ENCODE results near the gene NSF.
"Not testable (repeated sequence)": the region's sequence is repeated elsewhere in the genome, so short reads cannot be mapped to it uniquely, and the experiment has no call there.

NSF gene

GRCh38 chr17:46652024-46652643, 61.7 kb downstream of the NSF start:
- H2BK12ac ChIP-seq (ENCODE audit: low read length in 2 of 2); H2BK5ac ChIP-seq (ENCODE audit: low read depth, low read length, poor library complexity, severe bottlenecking); DNase-seq; H2AFZ ChIP-seq (ENCODE audit: low read depth, low read length); H3K4me1 ChIP-seq (ENCODE audit: control insufficient read depth, insufficient read depth, low read depth, low read length); H2BK120ac ChIP-seq (ENCODE audit: low read depth, low read length); H4K8ac ChIP-seq (ENCODE audit: low read length); H3K4ac ChIP-seq (ENCODE audit: low read depth in 1 of 2, low read length in 2 of 2); H3K9me3 ChIP-seq (ENCODE audit: control insufficient read depth, low read length); H3K36me3 ChIP-seq (ENCODE audit: control insufficient read depth in 1 of 2, insufficient read depth in 2 of 2, low read depth in 1 of 2, low read length in 2 of 2); H4K91ac ChIP-seq (ENCODE audit: low read length); H3K27ac ChIP-seq (ENCODE audit: low read length, poor library complexity, severe bottlenecking); H3K14ac ChIP-seq (ENCODE audit: low read length in 2 of 2); H3K4me3 ChIP-seq (ENCODE audit: insufficient read depth in 1 of 2, low read depth in 1 of 2, low read length in 2 of 2); H2AK5ac ChIP-seq (ENCODE audit: low read length, severe bottlenecking); H2BK15ac ChIP-seq (ENCODE audit: low read depth, poor library complexity, severe bottlenecking); H3K79me1 ChIP-seq (replicated peaks; ENCODE audit: low read length, poor library complexity, severe bottlenecking); H3K18ac ChIP-seq (ENCODE audit: low read depth in 1 of 2, low read length in 2 of 2); H3K27me3 ChIP-seq (ENCODE audit: control insufficient read depth in 1 of 2, insufficient read depth in 1 of 2, low read length in 2 of 2); H3K4me2 ChIP-seq (ENCODE audit: low read length, poor library complexity, severe bottlenecking); H3K9ac ChIP-seq (ENCODE audit: low read length); H3K23ac ChIP-seq (ENCODE audit: low read length in 2 of 2): not testable (repeated sequence)
- WGBS, result no CpG with 5 or more reads among the region's 7 CpGs

- not testable (repeated sequence) for H3K4me1 ChIP-seq (ENCODE audit: control insufficient read depth, insufficient read depth, low read depth, low read length); H2BK12ac ChIP-seq (ENCODE audit: low read length in 2 of 2); H2BK120ac ChIP-seq (ENCODE audit: low read depth, low read length); H3K14ac ChIP-seq (ENCODE audit: low read length in 2 of 2); DNase-seq; H3K4ac ChIP-seq (ENCODE audit: low read depth in 1 of 2, low read length in 2 of 2); H3K27ac ChIP-seq (ENCODE audit: low read length, poor library complexity, severe bottlenecking); H2AFZ ChIP-seq (ENCODE audit: low read depth, low read length); H3K18ac ChIP-seq (ENCODE audit: low read depth in 1 of 2, low read length in 2 of 2); H3K23ac ChIP-seq (ENCODE audit: low read length in 2 of 2); H3K4me3 ChIP-seq (ENCODE audit: insufficient read depth in 1 of 2, low read depth in 1 of 2, low read length in 2 of 2); H3K36me3 ChIP-seq (ENCODE audit: control insufficient read depth in 1 of 2, insufficient read depth in 2 of 2, low read depth in 1 of 2, low read length in 2 of 2); H2BK5ac ChIP-seq (ENCODE audit: low read depth, low read length, poor library complexity, severe bottlenecking); H3K9ac ChIP-seq (ENCODE audit: low read length); H3K4me2 ChIP-seq (ENCODE audit: low read length, poor library complexity, severe bottlenecking); H3K9me3 ChIP-seq (ENCODE audit: control insufficient read depth, low read length); H3K79me1 ChIP-seq (replicated peaks; ENCODE audit: low read length, poor library complexity, severe bottlenecking); H3K27me3 ChIP-seq (ENCODE audit: control insufficient read depth in 1 of 2, insufficient read depth in 1 of 2, low read length in 2 of 2); H4K8ac ChIP-seq (ENCODE audit: low read length); H2AK5ac ChIP-seq (ENCODE audit: low read length, severe bottlenecking); H2BK15ac ChIP-seq (ENCODE audit: low read depth, poor library complexity, severe bottlenecking); H4K91ac ChIP-seq (ENCODE audit: low read length)
- no CpG with 5 or more reads among the region's 5 CpGs for WGBS
Observed at GRCh38 chr17:46658235-46658634, 67.8 kb downstream of the NSF start.

GRCh38 chr17:46659702-46660101, 69.2 kb downstream of the NSF start:
- not testable (repeated sequence) for H3K9me3 ChIP-seq (ENCODE audit: control insufficient read depth, low read length); DNase-seq

GRCh38 chr17:46663123-46663522, 72.7 kb downstream of the NSF start:
- H3K23ac ChIP-seq (ENCODE audit: low read length in 2 of 2); H2AFZ ChIP-seq (ENCODE audit: low read depth, low read length); H3K36me3 ChIP-seq (ENCODE audit: control insufficient read depth in 1 of 2, insufficient read depth in 2 of 2, low read depth in 1 of 2, low read length in 2 of 2); H2AK5ac ChIP-seq (ENCODE audit: low read length, severe bottlenecking); H4K8ac ChIP-seq (ENCODE audit: low read length); H3K79me1 ChIP-seq (replicated peaks; ENCODE audit: low read length, poor library complexity, severe bottlenecking); H3K4me2 ChIP-seq (ENCODE audit: low read length, poor library complexity, severe bottlenecking); H3K9ac ChIP-seq (ENCODE audit: low read length); H3K4me1 ChIP-seq (ENCODE audit: control insufficient read depth, insufficient read depth, low read depth, low read length); DNase-seq; H3K18ac ChIP-seq (ENCODE audit: low read depth in 1 of 2, low read length in 2 of 2); H3K27me3 ChIP-seq (ENCODE audit: control insufficient read depth in 1 of 2, insufficient read depth in 1 of 2, low read length in 2 of 2); H2BK12ac ChIP-seq (ENCODE audit: low read length in 2 of 2); H3K4me3 ChIP-seq (ENCODE audit: insufficient read depth in 1 of 2, low read depth in 1 of 2, low read length in 2 of 2); H3K14ac ChIP-seq (ENCODE audit: low read length in 2 of 2); H2BK5ac ChIP-seq (ENCODE audit: low read depth, low read length, poor library complexity, severe bottlenecking); H2BK120ac ChIP-seq (ENCODE audit: low read depth, low read length); H3K27ac ChIP-seq (ENCODE audit: low read length, poor library complexity, severe bottlenecking); H3K9me3 ChIP-seq (ENCODE audit: control insufficient read depth, low read length); H3K4ac ChIP-seq (ENCODE audit: low read depth in 1 of 2, low read length in 2 of 2); H4K91ac ChIP-seq (ENCODE audit: low read length); H2BK15ac ChIP-seq (ENCODE audit: low read depth, poor library complexity, severe bottlenecking): not testable (repeated sequence)
- WGBS, result no CpG with 5 or more reads among the region's 1 CpG

More at GRCh38 chr17:46659702-46660101, 69.2 kb downstream of the NSF start:
- H3K4me1 ChIP-seq (ENCODE audit: control insufficient read depth, insufficient read depth, low read depth, low read length); H2BK12ac ChIP-seq (ENCODE audit: low read length in 2 of 2); H4K8ac ChIP-seq (ENCODE audit: low read length); H2BK15ac ChIP-seq (ENCODE audit: low read depth, poor library complexity, severe bottlenecking); H2BK5ac ChIP-seq (ENCODE audit: low read depth, low read length, poor library complexity, severe bottlenecking); H3K9ac ChIP-seq (ENCODE audit: low read length); H3K4me2 ChIP-seq (ENCODE audit: low read length, poor library complexity, severe bottlenecking); H2AFZ ChIP-seq (ENCODE audit: low read depth, low read length); H3K14ac ChIP-seq (ENCODE audit: low read length in 2 of 2); H2AK5ac ChIP-seq (ENCODE audit: low read length, severe bottlenecking); H3K27ac ChIP-seq (ENCODE audit: low read length, poor library complexity, severe bottlenecking); H3K4ac ChIP-seq (ENCODE audit: low read depth in 1 of 2, low read length in 2 of 2); H3K4me3 ChIP-seq (ENCODE audit: insufficient read depth in 1 of 2, low read depth in 1 of 2, low read length in 2 of 2); H3K36me3 ChIP-seq (ENCODE audit: control insufficient read depth in 1 of 2, insufficient read depth in 2 of 2, low read depth in 1 of 2, low read length in 2 of 2); H3K79me1 ChIP-seq (replicated peaks; ENCODE audit: low read length, poor library complexity, severe bottlenecking); H3K18ac ChIP-seq (ENCODE audit: low read depth in 1 of 2, low read length in 2 of 2); H3K27me3 ChIP-seq (ENCODE audit: control insufficient read depth in 1 of 2, insufficient read depth in 1 of 2, low read length in 2 of 2); H4K91ac ChIP-seq (ENCODE audit: low read length); H3K23ac ChIP-seq (ENCODE audit: low read length in 2 of 2); H2BK120ac ChIP-seq (ENCODE audit: low read depth, low read length): not testable (repeated sequence)
- WGBS, result no CpG with 5 or more reads among the region's 4 CpGs

Measured in mesenchymal stem cell (in vitro differentiated cells and primary cell).